Kasumi-1 (cell line): ENCODE measurements around the gene CNN1.
"Not testable (repeated sequence)": the region's sequence is repeated elsewhere in the genome, so short reads cannot be mapped to it uniquely, and the experiment has no call there.

Experiments
- DNase-seq, 2 experiments: peaks; one replicate each; lab custom pipeline; 2025; lab: John Stamatoyannopoulos, UW

CNN1 gene

GRCh38 chr19:11566164-11566563, 27.5 kb downstream of the CNN1 start:
- no peak for DNase-seq

DNA sequence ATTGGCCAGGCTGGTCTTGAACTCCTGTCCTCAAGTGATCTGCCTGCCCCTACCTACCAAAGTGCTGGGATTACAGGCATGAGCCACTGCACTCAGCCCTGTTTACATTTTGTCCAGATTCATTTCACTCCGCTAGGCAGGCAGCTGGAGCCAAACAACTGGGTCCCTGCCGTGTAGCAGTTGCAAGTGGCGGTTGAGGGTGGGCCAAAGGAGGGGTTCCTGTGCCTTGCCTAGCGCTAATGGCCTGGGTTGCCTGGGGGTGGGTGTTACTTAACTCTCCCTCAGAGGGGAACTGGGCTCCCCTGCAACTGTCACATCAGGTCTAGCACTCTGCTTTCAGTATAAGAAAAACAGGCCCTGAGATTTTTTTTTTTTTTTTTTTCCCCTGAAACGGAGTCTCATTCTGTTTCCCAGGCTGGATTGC, 31.4 kb downstream of the CNN1 start:
- DNase-seq, result peak; percentile 19 to 26

DNA sequence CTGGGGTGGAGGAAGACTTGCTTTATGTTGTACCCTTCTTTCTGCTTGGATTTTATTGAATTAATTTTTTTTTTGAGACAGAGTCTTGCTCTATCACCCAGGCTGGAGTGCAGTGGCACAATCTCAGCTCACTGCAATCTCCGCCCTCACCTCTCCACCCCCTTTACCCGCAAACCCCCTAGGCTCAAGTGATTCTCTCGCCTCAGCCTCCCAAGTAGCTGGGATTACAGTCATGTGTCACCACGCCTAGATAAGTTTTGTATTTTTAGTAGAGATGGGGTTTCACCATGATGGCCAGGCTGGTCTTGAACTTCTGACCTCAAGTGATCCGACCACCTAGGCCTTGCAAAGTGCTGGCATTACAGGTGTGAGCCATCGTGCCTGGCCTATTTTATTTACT, 34.7 kb downstream of the CNN1 start:
- not testable (repeated sequence) for DNase-seq

DNA sequence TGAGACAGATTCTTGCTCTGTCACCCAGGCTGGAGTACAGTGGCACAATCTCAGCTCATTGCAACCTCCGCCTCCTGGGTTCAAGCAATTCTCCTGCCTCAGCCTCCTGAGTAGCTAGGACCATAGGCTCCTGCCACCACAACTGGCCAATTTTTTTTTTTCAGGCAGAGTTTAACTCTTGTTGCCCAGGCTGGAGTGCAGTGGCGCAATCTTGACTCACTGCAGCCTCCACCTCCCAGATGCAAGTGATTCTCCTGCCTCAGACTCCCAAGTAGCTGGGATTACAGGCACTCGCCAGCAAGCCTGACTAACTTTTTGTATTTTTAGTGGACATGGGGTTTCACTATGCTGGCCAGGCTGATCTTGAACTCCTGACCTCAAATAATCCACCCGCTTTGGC, 35.1 kb downstream of the CNN1 start:
- not testable (repeated sequence) for DNase-seq

- no peak for DNase-seq
These were observed 36.0 kb downstream of the CNN1 start for GRCh38 chr19:11574689-11575088.

DNA sequence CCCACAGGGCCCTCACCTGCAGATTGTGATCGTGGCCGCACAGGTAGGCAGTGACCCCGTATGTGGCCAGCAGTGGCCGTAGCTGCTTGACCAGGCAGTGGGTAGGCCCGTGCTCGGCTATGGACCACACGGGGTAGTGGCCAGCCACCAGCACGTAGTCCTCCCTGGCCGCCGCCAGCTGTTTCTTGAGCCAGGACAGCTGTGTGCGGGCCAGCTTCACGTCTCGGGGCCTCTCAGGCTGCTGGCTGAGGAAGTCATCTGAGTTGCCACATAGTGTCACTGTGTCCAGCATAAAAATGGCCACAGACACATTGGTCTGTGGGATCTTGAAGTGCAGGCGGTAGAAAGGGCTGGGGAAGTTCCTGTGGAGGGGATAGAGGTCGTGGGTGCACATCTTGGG, 37.6 kb downstream of the CNN1 start:
- DNase-seq, result no peak

DNA sequence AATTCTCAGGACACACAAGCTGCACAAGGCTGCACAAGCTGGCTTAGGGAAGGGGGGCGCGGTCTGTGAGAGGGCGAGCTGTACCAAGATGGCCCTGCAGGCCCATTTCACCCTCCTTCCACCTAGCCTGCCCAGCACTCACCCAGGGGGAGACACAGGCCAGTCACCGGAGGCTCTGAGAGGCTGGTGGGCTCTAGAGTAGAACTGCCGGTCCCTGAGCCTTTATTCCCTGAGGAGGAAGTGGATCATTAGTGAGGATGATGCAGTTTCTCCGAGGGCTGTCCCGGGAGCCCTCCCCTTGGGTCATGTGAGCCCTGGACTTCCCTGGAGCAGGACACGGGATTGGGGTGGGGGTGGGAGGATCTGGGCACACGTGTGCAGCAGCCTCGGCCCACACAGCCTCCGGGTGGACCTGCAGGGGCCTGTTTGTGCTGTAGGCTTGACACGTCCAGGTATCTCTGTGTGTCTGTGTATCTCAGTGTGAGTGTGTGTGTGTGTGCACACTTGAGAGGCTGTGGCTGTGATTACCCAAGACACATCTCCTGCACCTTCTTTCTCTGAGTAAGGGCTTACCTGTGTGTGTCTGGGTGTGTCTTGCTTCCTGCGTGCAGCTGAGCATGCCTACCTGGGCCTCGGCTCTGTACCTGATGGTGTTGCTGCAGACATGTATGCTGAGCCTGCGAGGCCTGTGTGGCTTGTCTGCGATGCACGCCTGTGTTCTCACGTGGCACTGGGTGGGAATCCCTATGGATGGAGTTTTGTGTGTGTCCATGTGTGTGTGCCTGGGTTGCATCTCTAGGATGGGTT, 39.0 kb downstream of the CNN1 start, which contains the start of gene ACP5:
TSS of gene ACP5 (minus strand) at position 195 of the 807 bp plus-strand sequence. CDS start 328 bp downstream, outside the sequence.
- DNase-seq, result no peak

GRCh38 chr19:11578258-11579142, 39.8 kb downstream of the CNN1 start:
- DNase-seq, result no peak

- no peak for DNase-seq
These were observed 41.5 kb downstream of the CNN1 start for GRCh38 chr19:11580116-11580515.

DNA sequence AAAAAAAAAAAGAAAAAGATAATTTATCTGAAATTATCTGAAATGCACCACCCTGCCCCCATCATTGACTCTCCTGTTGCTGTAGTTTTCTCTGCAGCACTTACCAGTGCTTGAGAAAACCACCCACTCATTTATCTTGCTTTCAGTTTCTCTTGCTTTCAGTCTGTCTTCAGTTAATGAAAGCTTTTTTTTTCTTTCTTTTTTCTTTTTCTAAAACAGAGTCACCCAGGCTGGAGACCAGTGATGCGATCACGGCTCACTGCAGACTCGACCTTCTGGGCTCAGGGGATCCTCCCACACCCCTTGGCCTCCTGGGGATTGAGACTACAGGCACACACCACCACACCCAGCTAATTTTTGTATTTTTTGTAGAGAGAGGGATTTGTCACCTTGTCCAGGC, 43.1 kb downstream of the CNN1 start:
- no peak for DNase-seq

- no peak for DNase-seq
These were observed 47.7 kb downstream of the CNN1 start for GRCh38 chr19:11586331-11586730.

GRCh38 chr19:11587302-11587974, 48.8 kb downstream of the CNN1 start:
- peak; percentile 80 to 84 for DNase-seq

DNA sequence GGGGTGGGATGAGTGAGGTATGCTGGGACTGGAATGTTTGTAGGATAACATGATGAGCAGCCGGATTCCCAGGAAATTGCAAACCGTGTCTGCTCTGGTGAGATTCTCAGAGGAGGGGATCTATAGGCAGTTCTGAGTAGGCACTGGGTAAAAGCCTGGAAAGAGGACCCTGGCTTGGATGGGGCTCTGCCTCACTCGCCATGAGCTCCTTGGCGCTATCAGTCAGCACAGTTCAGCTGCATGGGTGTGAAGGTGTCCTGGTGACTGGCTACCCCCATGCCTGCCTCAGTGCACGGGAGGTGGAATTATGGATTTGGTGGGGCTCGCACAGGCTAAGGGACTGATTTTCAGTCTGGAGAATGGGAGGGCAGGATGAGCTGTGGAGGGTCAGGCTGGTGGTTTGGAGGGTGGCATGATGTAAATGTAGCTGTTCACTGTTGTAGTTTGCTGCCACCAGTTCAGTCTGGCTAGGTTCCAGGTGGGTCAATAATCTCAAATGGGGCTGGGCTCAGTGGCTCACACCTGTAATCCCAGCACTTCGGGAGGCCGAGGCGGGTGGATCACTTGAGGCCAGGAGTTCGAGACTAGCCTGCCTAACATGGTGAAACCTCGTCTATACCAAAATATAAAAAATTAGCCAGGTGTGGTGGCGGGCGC, 49.5 kb downstream of the CNN1 start:
- no peak for DNase-seq

- DNase-seq, result no peak
These were observed 55.4 kb downstream of the CNN1 start for GRCh38 chr19:11594084-11594483.

DNA sequence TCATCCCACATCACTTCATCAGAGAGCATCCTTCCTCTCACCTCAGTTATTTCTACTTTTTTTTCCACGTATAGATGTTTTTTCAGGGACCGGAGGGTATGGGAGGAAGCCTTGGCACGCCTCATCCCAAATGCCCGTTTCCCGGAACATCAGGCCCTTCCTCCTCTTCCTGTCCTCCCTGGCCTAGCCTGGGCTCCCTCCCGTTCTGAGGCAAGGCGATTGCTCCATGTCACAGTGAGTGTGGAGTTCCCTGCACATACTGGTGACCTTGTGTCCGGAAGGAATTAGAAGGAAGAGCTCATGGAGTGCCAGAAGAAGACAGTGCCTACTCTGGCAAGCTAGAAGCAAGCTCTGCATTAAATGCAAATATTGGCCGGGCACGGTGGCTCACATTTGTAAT, 57.5 kb downstream of the CNN1 start:
- no peak for DNase-seq

DNA sequence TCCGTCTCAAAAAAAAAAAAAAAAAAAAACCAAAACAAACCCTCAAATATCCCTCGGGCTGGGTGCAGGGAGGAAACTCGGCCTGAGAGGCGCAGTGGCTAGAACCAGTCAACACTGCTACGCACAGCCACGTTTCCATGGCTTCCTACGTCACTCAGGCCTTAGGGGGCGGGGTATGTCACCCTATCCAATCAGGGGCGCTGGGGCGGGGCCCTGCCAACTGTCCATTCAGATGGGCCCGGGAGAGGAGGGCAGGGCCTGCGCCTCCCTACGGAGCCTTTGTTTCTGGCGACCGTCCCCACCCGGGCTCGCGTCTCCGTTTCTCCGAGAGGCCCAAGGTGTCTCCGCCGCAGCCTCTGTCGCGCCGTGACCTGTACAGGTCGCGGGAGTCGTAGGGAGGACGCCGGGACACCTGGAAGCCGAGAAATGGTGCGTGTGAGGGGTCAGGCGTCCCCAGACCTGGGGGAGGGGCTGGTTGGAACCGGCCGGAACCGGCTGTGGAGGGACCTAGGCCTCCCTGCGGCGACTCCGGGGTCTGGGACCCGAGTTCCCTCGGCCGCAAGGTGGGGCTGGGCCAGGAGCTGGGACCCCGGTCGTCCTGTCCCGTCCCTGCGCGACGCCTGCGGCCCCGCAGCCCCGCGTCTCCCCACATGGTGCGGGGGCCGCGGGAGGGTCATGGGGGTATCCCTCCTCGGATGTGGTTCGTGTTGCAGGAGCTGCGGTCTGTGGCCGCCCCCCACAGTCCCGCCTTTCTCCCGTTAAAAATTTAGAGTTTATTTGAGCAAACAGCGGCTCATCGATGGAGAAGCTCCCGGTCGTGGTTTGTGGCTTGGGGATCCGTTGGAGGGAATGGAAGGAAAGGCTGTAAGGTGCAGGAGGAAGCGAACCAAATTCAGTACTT, 58.8 kb downstream of the CNN1 start, which contains the start of gene ZNF627:
TSS of gene ZNF627 (plus strand) at position 282 of the 901 bp plus-strand sequence. CDS start at position 427, 145 bp downstream.
- DNase-seq, result peak; percentile 96 to 98

DNA sequence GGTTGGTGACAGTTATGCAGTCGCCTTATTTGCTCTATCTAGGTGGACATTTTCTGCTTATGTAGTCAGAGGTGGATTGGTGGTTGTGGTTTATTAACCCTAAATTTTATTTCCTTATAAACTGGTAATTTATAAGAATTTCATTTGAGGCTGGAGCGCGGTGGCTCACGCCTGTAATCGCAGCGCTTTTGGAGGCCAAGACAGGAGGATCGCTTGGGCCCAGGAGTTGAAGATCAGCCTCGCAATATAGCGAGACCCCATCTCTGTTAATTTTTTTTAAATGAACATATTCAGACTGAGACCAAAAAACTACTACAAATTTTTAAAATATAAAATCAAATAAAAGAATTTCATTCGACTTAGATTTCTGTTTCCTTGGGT, 59.4 kb downstream of the CNN1 start:
- DNase-seq, result no peak

DNA sequence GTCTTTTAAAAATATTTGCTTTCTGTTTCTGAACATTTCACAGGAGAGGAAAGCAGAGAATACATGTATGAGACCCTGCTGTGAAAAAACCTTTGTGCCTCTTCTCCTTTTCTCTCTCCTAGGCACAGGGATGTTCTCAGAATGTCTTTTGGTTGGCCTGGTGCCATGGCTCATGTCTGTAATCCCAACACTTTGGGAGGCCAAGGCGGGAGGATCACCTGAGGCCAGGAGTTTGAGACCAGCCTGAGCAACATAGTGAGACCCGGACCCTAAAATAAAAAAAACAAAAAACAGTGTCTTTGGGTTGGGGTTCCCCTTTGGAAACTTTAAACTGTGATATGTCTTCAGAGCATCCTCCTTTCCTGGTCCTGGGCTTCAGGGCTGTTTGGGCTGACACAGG, 60.1 kb downstream of the CNN1 start:
- DNase-seq, result no peak

GRCh38 chr19:11599704-11600103, 61.1 kb downstream of the CNN1 start:
- DNase-seq, result not testable (repeated sequence)
